MM.1S (cell line): ENCODE results near the gene PPP4R1.

Source experiments
- DNase-seq: peaks from one replicate; pipeline ENCODE4 v3.0.0-alpha.2; 2015
- H2AFZ ChIP-seq: fragments of 300-600 bp; sonication (generic); 2 replicates; pipeline ENCODE4 v1.6.0; 2016; ENCODE audit warnings: antibody characterized with exemption, low read length
- H3F3A ChIP-seq: fragments of 300-600 bp; sonication (generic); 2 replicates; pipeline ENCODE4 v1.6.1; 2016; ENCODE audit warnings: mild to moderate bottlenecking, antibody characterized with exemption, low read length, moderate library complexity, mixed read lengths; ENCODE audit not compliant: insufficient read depth
- H3K27ac ChIP-seq: fragments of 300-600 bp; sonication (generic); 2 replicates; pipeline ENCODE4 v1.5.1; 2016; ENCODE audit warnings: mild to moderate bottlenecking, low read length
- H3K27me3 ChIP-seq: fragments of 300-600 bp; sonication (generic); replicated peaks from 2 replicates; pipeline ENCODE4 v1.6.0; 2016; ENCODE audit warnings: low read length; ENCODE audit not compliant: insufficient read depth
- H3K36me3 ChIP-seq: fragments of 300-600 bp; sonication (generic); replicated peaks from 2 replicates; pipeline ENCODE4 v1.6.1; 2016; ENCODE audit warnings: mild to moderate bottlenecking, low read length, mixed read lengths; ENCODE audit not compliant: insufficient read depth
- H3K4me1 ChIP-seq: fragments of 300-600 bp; sonication (generic); 2 replicates; pipeline ENCODE4 v1.6.1; 2016; ENCODE audit warnings: low read length, mixed read lengths
- H3K4me2 ChIP-seq: fragments of 300-600 bp; sonication (generic); 2 replicates; pipeline ENCODE4 v1.6.0; 2016; ENCODE audit warnings: low read depth, low read length
- H3K4me3 ChIP-seq: fragments of 300-600 bp; sonication (generic); 2 replicates; pipeline ENCODE4 v1.5.1; 2016; ENCODE audit warnings: low read length, mixed read lengths
- H3K79me2 ChIP-seq: fragments of 300-600 bp; sonication (generic); 2 replicates; pipeline ENCODE4 v1.6.1; 2016; ENCODE audit warnings: mixed run types, low read length, mixed read lengths
- H3K9ac ChIP-seq: fragments of 300-600 bp; sonication (generic); 2 replicates; pipeline ENCODE4 v1.6.1; 2016; ENCODE audit warnings: low read length, mixed read lengths
- H3K9me2 ChIP-seq: fragments of 300-600 bp; sonication (generic); replicated peaks from 2 replicates; pipeline ENCODE4 v1.6.1; 2016; ENCODE audit warnings: mild to moderate bottlenecking, low read length, mixed read lengths; ENCODE audit not compliant: insufficient read depth
- H3K9me3 ChIP-seq: fragments of 300-600 bp; sonication (generic); replicated peaks from 2 replicates; pipeline ENCODE4 v1.6.1; 2016; ENCODE audit warnings: mild to moderate bottlenecking, low read length, mixed read lengths; ENCODE audit not compliant: insufficient read depth
- H4K20me1 ChIP-seq: fragments of 300-600 bp; sonication (generic); 2 replicates; pipeline ENCODE4 v1.6.1; 2016; ENCODE audit warnings: mild to moderate bottlenecking, low read length, moderate library complexity, mixed read lengths; ENCODE audit not compliant: insufficient read depth
- CTCF ChIP-seq: fragments of 300-600 bp; sonication (generic); IDR thresholded peaks from 2 replicates; pipeline ENCODE4 v1.5.1; 2016; ENCODE audit warnings: antibody characterized with exemption, low read length, mixed read lengths
- EZH2 ChIP-seq: fragments of 300-600 bp; sonication (generic); optimal IDR thresholded peaks from 2 replicates; pipeline ENCODE3; 2017; ENCODE audit warnings: low read depth, mild to moderate bottlenecking, antibody characterized with exemption, low read length, mixed read lengths
- EZH2phosphoT487 ChIP-seq: fragments of 300-600 bp; sonication (generic); IDR thresholded peaks from 2 replicates; pipeline ENCODE4 v1.6.1; 2018; ENCODE audit warnings: antibody characterized with exemption, low read length

Gene PPP4R1

DNA sequence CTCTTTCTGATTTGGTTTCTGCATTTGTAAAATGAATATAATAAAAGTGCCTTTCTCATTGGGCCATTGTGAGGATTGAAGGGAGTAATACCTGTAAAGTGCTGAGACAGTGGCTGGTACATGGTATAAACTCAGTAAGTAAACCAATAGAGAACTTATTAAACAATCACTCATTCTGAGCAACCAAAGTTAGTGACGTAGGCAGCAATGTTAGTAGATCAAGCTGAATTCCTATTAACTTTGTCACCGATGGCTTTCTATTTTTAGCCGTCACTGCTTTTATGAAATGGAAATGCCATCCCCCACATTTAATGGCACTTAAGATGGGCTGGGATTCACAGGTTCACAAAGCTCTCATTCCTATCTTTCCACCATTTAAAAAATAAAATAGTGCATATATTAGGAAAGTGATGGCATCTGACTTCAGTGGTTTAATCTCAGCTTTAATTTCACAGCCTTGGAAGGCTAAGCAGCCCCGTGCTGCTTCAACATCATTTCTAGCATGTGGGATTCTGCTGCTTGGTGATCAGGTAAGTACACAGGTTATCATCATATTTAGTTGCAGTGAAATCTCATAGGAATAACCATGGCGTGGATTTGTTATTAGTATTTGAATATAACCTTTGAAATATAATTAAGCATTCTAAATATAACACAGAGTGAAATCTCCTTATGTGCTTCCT lies 17.6 kb upstream of the PPP4R1 start:
- Histone ChIP-seq H3K9me3 (no peaks in the 10 kb centered on the region), H3K4me1 (no peaks in the 10 kb centered on the region), H3K4me2 (no peak overlapping the region), H4K20me1 (no peaks in the 10 kb centered on the region), H3K36me3 (no peaks in the 10 kb centered on the region), H3K79me2 (no peaks in the 10 kb centered on the region), H3K27me3 (no peaks in the 10 kb centered on the region), H3K27ac (no peak overlapping the region), H3F3A (no peaks in the 10 kb centered on the region), H3K4me3 (no peak overlapping the region), H3K9ac (no peak overlapping the region), H3K9me2 (no peaks in the 10 kb centered on the region), H2AFZ (no peak overlapping the region)
- no peak for DNase-seq
- no peak for TF ChIP-seq EZH2
- TF ChIP-seq CTCF, result no peak
- no peak for TF ChIP-seq EZH2phosphoT487

GRCh38 chr18:9630444-9630843 lies 16.1 kb upstream of the PPP4R1 start:
- no peak overlapping the region for H3K9ac ChIP-seq
- H3K9me2 ChIP-seq, result no peaks in the 10 kb centered on the region
- H3K27me3 ChIP-seq, result no peaks in the 10 kb centered on the region
- no peak for DNase-seq
- TF ChIP-seq CTCF (no peak), EZH2 (no peak), EZH2phosphoT487 (no peak)
- H3K4me2 ChIP-seq, result no peak overlapping the region
- H4K20me1 ChIP-seq, result no peaks in the 10 kb centered on the region
- H2AFZ ChIP-seq, result no peak overlapping the region
- no peak overlapping the region for H3K27ac ChIP-seq
- H3K4me1 ChIP-seq, result no peaks in the 10 kb centered on the region
- no peaks in the 10 kb centered on the region for H3K36me3 ChIP-seq
- no peaks in the 10 kb centered on the region for H3K9me3 ChIP-seq
- no peaks in the 10 kb centered on the region for H3K79me2 ChIP-seq
- H3F3A ChIP-seq, result no peaks in the 10 kb centered on the region
- H3K4me3 ChIP-seq, result no peak overlapping the region

DNA sequence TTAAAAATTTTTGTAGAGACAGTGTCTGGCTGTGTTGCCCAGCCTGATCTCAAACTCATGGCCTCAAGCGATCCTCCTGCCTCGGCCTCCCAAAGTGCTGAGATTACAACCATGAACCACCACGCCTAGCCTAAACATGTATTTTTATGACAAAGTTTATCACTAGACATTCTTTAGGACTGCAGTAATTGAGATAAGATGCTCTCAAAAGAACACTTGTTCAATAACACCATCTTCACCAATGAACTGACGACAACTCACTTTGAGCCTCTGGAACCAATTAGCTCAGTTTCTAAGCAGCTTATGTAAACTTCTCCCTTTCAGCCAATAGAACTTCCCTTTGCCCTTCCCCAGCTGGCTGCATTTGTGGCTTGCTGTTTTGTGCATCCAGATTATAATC lies 15.3 kb upstream of the PPP4R1 start:
- H3K4me1 ChIP-seq, result no peaks in the 10 kb centered on the region
- H3K4me3 ChIP-seq, result no peak overlapping the region
- H3K9me2 ChIP-seq, result no peaks in the 10 kb centered on the region
- H3F3A ChIP-seq, result no peaks in the 10 kb centered on the region
- no peaks in the 10 kb centered on the region for H3K9me3 ChIP-seq
- no peak for TF ChIP-seq EZH2phosphoT487
- no peak for TF ChIP-seq EZH2
- no peak for TF ChIP-seq CTCF
- no peaks in the 10 kb centered on the region for H4K20me1 ChIP-seq
- H3K4me2 ChIP-seq, result no peak overlapping the region
- H3K79me2 ChIP-seq, result no peaks in the 10 kb centered on the region
- no peak for DNase-seq
- no peaks in the 10 kb centered on the region for H3K27me3 ChIP-seq
- no peak overlapping the region for H3K27ac ChIP-seq
- no peak overlapping the region for H3K9ac ChIP-seq
- no peak overlapping the region for H2AFZ ChIP-seq
- no peaks in the 10 kb centered on the region for H3K36me3 ChIP-seq
